NCI-H1436 treated with DMSO at 0.1 percent for 48 hours (cell line): ENCODE results near the gene GRIN1.

Source experiments
- DNase-seq: peaks from one replicate; lab custom pipeline; 2025; lab: John Stamatoyannopoulos, UW

GRIN1 gene

DNA sequence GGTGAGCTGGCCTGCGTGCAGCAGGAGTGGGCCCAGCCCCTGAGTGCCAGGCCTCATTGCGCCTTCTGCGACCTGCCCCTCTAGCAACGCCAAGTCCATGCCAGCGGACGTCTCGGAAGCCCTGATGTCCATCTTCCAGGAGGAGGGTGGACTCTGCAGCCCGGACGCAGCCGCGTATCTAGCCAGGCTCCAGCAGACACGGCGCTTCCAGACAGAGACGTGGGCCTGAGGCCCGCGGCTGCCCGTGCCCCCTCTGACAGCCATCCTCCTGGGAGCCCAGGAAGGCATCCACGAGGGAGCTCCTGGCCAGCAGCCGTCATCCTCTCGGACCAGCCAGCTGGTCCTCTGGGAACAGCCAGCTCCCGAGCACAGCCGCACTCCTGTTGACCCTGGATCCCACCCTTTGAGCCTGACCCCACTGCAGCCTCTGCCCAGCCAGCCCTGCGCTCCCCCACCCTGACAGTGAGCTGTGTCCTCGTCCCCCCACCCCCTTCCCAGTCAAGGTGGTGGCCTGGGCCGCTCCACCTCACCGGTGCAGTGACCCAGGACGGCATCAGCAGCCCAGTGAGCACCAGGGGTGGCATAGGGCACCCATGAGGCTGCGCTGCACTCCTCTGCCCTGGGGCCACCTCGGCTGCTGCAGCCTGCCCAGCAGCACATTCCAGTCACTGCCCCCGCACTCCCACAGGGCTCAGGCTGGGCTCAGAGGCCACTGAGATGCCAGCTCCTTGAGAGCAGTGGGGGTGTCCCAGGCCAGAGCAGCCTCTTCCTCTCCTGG is 77.4 kb downstream of the GRIN1 start:
- DNase-seq, result no peak

DNA sequence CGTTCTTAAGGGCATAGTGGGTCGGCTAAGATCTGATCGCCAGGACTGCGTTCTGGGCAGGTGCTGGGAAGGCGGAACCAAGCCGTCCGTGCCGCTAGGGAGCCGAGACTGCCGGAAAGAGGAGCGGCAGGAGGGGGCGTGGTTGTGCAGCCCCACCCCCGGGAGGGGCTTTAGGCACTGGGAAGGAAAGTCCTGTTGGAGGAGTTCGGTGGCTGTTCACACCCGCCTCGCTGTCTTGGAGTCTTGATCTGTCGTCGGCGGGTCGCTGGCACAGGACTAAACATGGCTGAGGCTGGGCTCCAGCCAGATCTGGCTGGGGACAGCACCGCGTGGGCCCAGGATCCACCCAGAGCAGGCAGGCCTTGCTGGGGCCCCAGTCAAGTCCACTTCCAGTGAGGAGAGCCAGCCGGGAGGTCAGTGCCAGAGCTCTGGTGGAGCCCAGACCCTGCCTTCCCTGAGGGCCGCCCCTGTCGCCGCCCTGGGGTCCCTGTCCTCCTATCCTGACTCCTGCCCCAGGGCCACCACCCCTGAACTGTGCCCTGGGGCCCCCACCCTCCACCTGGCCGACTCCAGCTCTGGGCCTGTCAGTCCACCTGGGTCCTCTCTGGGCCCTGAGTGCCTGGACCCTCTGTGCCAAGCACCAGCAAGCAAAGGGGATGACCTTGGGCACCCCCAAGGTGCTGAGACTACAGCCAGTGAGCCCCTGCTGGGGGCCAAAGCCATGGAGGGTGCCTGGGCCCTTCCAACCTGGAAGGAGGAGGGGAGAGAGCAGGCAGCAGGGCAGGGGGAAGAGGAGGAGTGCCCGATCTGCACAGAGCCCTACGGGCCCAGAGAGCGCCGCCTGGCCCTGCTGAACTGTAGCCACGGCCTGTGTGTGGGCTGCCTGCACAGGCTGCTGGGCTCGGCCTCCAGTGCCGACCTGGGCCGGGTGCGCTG is 78.6 kb downstream of the GRIN1 start:
- DNase-seq, result no peak

DNA sequence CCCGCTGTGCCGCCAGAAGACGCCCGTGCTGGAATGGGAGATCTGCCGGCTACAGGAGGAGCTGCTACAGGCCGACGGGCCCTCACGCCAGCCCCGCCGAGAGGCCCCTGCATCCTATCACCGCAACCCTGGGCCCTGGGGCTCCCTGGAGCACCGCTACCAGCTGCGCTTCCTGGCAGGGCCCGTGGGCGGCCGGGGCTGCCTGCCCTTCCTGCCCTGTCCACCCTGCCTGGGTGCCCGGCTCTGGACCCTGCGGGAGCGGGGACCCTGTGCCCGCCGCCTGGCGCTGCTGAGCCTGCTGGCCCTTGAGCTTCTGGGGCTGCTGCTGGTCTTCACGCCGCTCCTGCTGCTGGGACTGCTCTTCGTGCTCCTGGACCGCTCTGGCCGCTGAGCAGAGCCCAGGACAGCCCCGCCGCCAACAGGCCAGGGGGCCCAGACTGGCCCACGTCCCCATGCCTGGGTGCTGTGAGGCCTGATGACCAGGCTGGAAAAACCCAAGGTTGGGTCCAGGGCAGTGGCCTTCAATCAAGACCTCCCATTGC is 79.3 kb downstream of the GRIN1 start:
- DNase-seq, result no peak
